Gastroesophageal sphincter (tissue), 3 donors: ENCODE results near the gene DOCK6.

Experiments
- CTCF ChIP-seq, 4 experiments: fragments of 200-600 bp in 2 of 4; fragments of 450-650 bp in 2 of 4; sonication (generic) in 1 of 4; IDR thresholded peaks; one replicate each; pipeline ENCODE4 v1.5.1; 2017 to 2019; ENCODE audit warnings: antibody characterized with exemption in 4 of 4, mild to moderate bottlenecking in 2 of 4, moderate library complexity in 2 of 4
- EP300 ChIP-seq: sonication (generic); formaldehyde crosslinking; IDR thresholded peaks from one replicate; pipeline ENCODE4 v1.6.1; 2017; ENCODE audit warnings: antibody characterized with exemption, mild to moderate bottlenecking
- POLR2A ChIP-seq, 2 donors: fragments of 450-650 bp; IDR thresholded peaks; one replicate each; pipeline ENCODE4 v1.6.1; 2017; ENCODE audit warnings: antibody characterized with exemption in 2 of 2, mild to moderate bottlenecking in 2 of 2, moderate library complexity in 1 of 2
- POLR2AphosphoS5 ChIP-seq: sonication (generic); formaldehyde crosslinking; IDR thresholded peaks from one replicate; pipeline ENCODE4 v1.6.1; 2017; ENCODE audit warnings: antibody characterized with exemption

- TF ChIP-seq CTCF (IDR thresholded peaks at IDR 0.05) (no peak), POLR2A (IDR thresholded peaks at IDR 0.05) (no peak), POLR2AphosphoS5 (no peak), EP300 (no peak)
Observed at GRCh38 chr19:11177592-11177991, 84.7 kb downstream of the DOCK6 start.
